HG02588 (cell line): ENCODE data around the gene PTPRF.
"Not testable (repeated sequence)": the region's sequence is repeated elsewhere in the genome, so short reads cannot be mapped to it uniquely, and the experiment has no call there.

Experiments
- ATAC-seq: cut with Tn5 transposase; IDR thresholded peaks from one replicate; pipeline ENCODE4 v1.9.1; 2021; ENCODE audit warnings: mild to moderate bottlenecking, moderate library complexity; ENCODE audit not compliant: unreplicated experiment

Gene PTPRF

GRCh38 chr1:43537423-43538142 is 6.9 kb downstream of the PTPRF start:
- no peak for ATAC-seq

GRCh38 chr1:43538143-43538487 is 7.4 kb downstream of the PTPRF start:
- no peak for ATAC-seq

- no peak for ATAC-seq
These were observed 8.3 kb downstream of the PTPRF start for GRCh38 chr1:43538969-43539368.

GRCh38 chr1:43539726-43540434 is 9.2 kb downstream of the PTPRF start:
- ATAC-seq, result no peak

- ATAC-seq, result no peak
These were observed 10.0 kb downstream of the PTPRF start for GRCh38 chr1:43540653-43541071.

GRCh38 chr1:43541141-43541540 is 10.5 kb downstream of the PTPRF start:
- ATAC-seq, result no peak

- no peak for ATAC-seq
These were observed 11.2 kb downstream of the PTPRF start for GRCh38 chr1:43541721-43542401.

- no peak for ATAC-seq
These were observed 12.1 kb downstream of the PTPRF start for GRCh38 chr1:43542527-43543458.

GRCh38 chr1:43543567-43543966 is 12.9 kb downstream of the PTPRF start:
- ATAC-seq, result no peak

GRCh38 chr1:43545339-43545694 is 14.6 kb downstream of the PTPRF start:
- ATAC-seq, result no peak

GRCh38 chr1:43545695-43546387 is 15.2 kb downstream of the PTPRF start:
- ATAC-seq, result no peak

- no peak for ATAC-seq
These were observed 15.9 kb downstream of the PTPRF start for GRCh38 chr1:43546388-43547100.

- ATAC-seq, result no peak
These were observed 16.9 kb downstream of the PTPRF start for GRCh38 chr1:43547538-43548072.

- ATAC-seq, result no peak
These were observed 17.9 kb downstream of the PTPRF start for GRCh38 chr1:43548285-43549271.

GRCh38 chr1:43549394-43549793 is 18.7 kb downstream of the PTPRF start:
- ATAC-seq, result not testable (repeated sequence)

GRCh38 chr1:43549921-43550597 is 19.4 kb downstream of the PTPRF start:
- no peak for ATAC-seq

- ATAC-seq, result no peak
These were observed 20.0 kb downstream of the PTPRF start for GRCh38 chr1:43550598-43551246.
